Measurements from ENCODE around the gene SEC23IP.
"Not testable (repeated sequence)": the region's sequence is repeated elsewhere in the genome, so short reads cannot be mapped to it uniquely, and the experiment has no call there.

The SEC23IP gene

GRCh38 chr10:119872610-119872859 lies 20.0 kb upstream of the SEC23IP start, which contains the start of gene MCMBP:
Gene MCMBP (minus strand): TSS chr10:119872843. CDS start chr10:119872584, 259 bp downstream.
- H3K79me2 ChIP-seq (ENCODE audit: insufficient read depth, low read length), result peaks cover 47% of the 10 kb centered on the region
- H3K4me2 ChIP-seq (ENCODE audit: low read depth, low read length, poor library complexity, severe bottlenecking), result peak within 1 kb of the TSS; percentile 93
- H4K20me1 ChIP-seq (ENCODE audit: low read depth, low read length), result peaks cover 13% of the 10 kb centered on the region
- peak within 1 kb of the TSS; percentile 83 for H3K4me3 ChIP-seq (ENCODE audit: insufficient read depth, low read length, poor library complexity, severe bottlenecking)
- no peak for TF ChIP-seq EZH2phosphoT487 (conservative IDR thresholded peaks at IDR 0.05; ENCODE audit: low read length)
- TF ChIP-seq CTCF (IDR thresholded peaks at IDR 0.05; ENCODE audit: insufficient read depth, low read length, poor library complexity, severe bottlenecking), result no peak
- no peaks in the 10 kb centered on the region for H3K9me2 ChIP-seq (replicated peaks; ENCODE audit: insufficient read depth, low read length)
- peak within 1 kb of the TSS; percentile 66 for H3K27ac ChIP-seq (ENCODE audit: low read depth, low read length)
- H3K9me3 ChIP-seq (ENCODE audit: insufficient read depth, low read length), result no peaks in the 10 kb centered on the region
- H3K27me3 ChIP-seq (ENCODE audit: low read length), result no peaks in the 10 kb centered on the region
- H3K36me3 ChIP-seq (ENCODE audit: low read length), result no peaks in the 10 kb centered on the region
- H3K9ac ChIP-seq (ENCODE audit: low read length), result peak within 1 kb of the TSS; percentile 66
- peak within 1 kb of the TSS; percentile 98 for H2AFZ ChIP-seq (ENCODE audit: low read depth, low read length, severe bottlenecking)
- H3F3A ChIP-seq (ENCODE audit: insufficient read depth), result no peaks in the 10 kb centered on the region

GRCh38 chr10:119872860-119873681 lies 19.5 kb upstream of the SEC23IP start:
- Histone ChIP-seq H3F3A (ENCODE audit: insufficient read depth) (no peaks in the 10 kb centered on the region), H4K20me1 (ENCODE audit: low read depth, low read length) (peaks cover 13% of the 10 kb centered on the region), H3K9me3 (ENCODE audit: insufficient read depth, low read length) (no peaks in the 10 kb centered on the region), H3K27ac (ENCODE audit: low read depth, low read length) (peak overlapping the region; percentile 66), H3K27me3 (ENCODE audit: low read length) (no peaks in the 10 kb centered on the region), H3K4me2 (ENCODE audit: low read depth, low read length, poor library complexity, severe bottlenecking) (peak overlapping the region; percentile 93), H3K4me3 (ENCODE audit: insufficient read depth, low read length, poor library complexity, severe bottlenecking) (peak overlapping the region; percentile 83), H3K36me3 (ENCODE audit: low read length) (no peaks in the 10 kb centered on the region), H3K9me2 (replicated peaks; ENCODE audit: insufficient read depth, low read length) (no peaks in the 10 kb centered on the region), H3K9ac (ENCODE audit: low read length) (peak overlapping the region; percentile 66), H3K79me2 (ENCODE audit: insufficient read depth, low read length) (peaks cover 41% of the 10 kb centered on the region), H2AFZ (ENCODE audit: low read depth, low read length, severe bottlenecking) (peak overlapping the region; percentile 98)
- no peak for TF ChIP-seq EZH2phosphoT487 (conservative IDR thresholded peaks at IDR 0.05; ENCODE audit: low read length)
- no peak for TF ChIP-seq CTCF (IDR thresholded peaks at IDR 0.05; ENCODE audit: insufficient read depth, low read length, poor library complexity, severe bottlenecking)

- H3F3A ChIP-seq (ENCODE audit: insufficient read depth), result no peaks in the 10 kb centered on the region
- H3K36me3 ChIP-seq (ENCODE audit: low read length), result no peaks in the 10 kb centered on the region
- no peaks in the 10 kb centered on the region for H3K79me2 ChIP-seq (ENCODE audit: insufficient read depth, low read length)
Observed at GRCh38 chr10:119878524-119878923, 14.0 kb upstream of the SEC23IP start.

DNA sequence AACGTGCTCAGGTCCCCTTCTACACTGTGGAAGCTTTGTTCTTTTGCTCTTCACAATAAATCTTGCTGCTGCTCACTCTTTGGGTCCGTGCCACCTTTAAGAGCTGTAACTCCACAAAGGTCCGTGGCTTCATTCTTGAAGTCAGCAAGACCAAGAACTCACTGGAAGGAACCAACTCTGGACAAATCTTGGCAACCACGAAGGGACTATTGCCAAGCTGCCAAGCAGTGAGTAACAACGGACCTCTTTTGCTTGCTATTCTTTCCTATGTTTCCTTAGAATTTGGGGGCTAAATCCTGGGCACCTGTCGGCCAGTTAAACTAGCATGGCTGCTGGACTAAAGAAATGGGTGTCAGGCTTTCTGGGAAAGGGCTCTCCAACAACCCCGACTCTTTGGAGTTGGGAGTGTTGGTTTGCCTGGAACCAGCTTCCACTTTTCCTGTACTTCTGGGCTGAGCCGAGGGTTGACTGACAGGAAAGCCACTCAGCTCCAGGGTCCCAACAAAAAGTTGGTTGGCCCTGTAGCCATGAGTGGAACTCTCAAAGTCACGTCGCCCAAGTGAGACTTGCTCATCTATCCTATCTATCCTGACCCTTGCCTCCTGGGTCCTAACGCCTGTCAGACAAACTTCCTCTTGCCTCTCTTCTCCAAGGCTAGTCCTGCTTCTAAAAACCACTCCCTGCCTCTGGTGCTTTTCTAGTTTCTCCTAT lies 8.5 kb upstream of the SEC23IP start:
- not testable (repeated sequence) for H3K9ac ChIP-seq (ENCODE audit: low read length); H3K9me3 ChIP-seq (ENCODE audit: insufficient read depth, low read length); H3K79me2 ChIP-seq (ENCODE audit: insufficient read depth, low read length); H3K27ac ChIP-seq (ENCODE audit: low read depth, low read length); H3K9me2 ChIP-seq (replicated peaks; ENCODE audit: insufficient read depth, low read length); H3K36me3 ChIP-seq (ENCODE audit: low read length); H3K4me3 ChIP-seq (ENCODE audit: insufficient read depth, low read length, poor library complexity, severe bottlenecking); H3F3A ChIP-seq (ENCODE audit: insufficient read depth); H2AFZ ChIP-seq (ENCODE audit: low read depth, low read length, severe bottlenecking); H3K4me2 ChIP-seq (ENCODE audit: low read depth, low read length, poor library complexity, severe bottlenecking); H4K20me1 ChIP-seq (ENCODE audit: low read depth, low read length); H3K27me3 ChIP-seq (ENCODE audit: low read length)

More at GRCh38 chr10:119878524-119878923, 14.0 kb upstream of the SEC23IP start:
- H3K9ac ChIP-seq (ENCODE audit: low read length), result no peak overlapping the region
- H3K27ac ChIP-seq (ENCODE audit: low read depth, low read length), result no peak overlapping the region
- H3K27me3 ChIP-seq (ENCODE audit: low read length), result no peaks in the 10 kb centered on the region
- no peak for TF ChIP-seq CTCF (IDR thresholded peaks at IDR 0.05; ENCODE audit: insufficient read depth, low read length, poor library complexity, severe bottlenecking)
- no peak for TF ChIP-seq EZH2phosphoT487 (conservative IDR thresholded peaks at IDR 0.05; ENCODE audit: low read length)
- no peak overlapping the region for H3K4me3 ChIP-seq (ENCODE audit: insufficient read depth, low read length, poor library complexity, severe bottlenecking)
- H2AFZ ChIP-seq (ENCODE audit: low read depth, low read length, severe bottlenecking), result no peak overlapping the region
- H3K9me3 ChIP-seq (ENCODE audit: insufficient read depth, low read length), result no peaks in the 10 kb centered on the region
- H4K20me1 ChIP-seq (ENCODE audit: low read depth, low read length), result no peaks in the 10 kb centered on the region
- no peaks in the 10 kb centered on the region for H3K9me2 ChIP-seq (replicated peaks; ENCODE audit: insufficient read depth, low read length)
- H3K4me2 ChIP-seq (ENCODE audit: low read depth, low read length, poor library complexity, severe bottlenecking), result no peak overlapping the region

DNA sequence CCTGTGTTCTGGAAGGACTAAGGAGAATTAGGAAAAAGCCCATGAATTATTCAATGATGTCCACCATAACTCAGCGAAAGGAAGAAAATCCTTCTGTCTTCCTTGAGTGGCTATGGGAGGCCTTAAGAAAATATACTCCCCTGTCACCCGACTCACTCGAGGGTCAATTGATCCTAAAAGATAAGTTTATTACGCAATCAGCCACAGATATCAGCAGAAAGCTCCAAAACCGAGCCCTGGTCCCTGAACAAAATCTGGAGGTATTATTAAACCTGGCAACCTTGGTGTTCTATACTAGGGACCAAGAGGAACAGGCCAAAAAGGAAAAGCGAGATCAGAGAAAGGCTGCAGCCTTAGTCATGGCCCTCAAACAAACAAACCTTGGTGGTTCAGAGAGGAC lies 6.5 kb upstream of the SEC23IP start:
- H3F3A ChIP-seq (ENCODE audit: insufficient read depth), result not testable (repeated sequence)

More for the DNA sequence above, 6.5 kb upstream of the SEC23IP start:
- H3K27ac ChIP-seq (ENCODE audit: low read depth, low read length); H2AFZ ChIP-seq (ENCODE audit: low read depth, low read length, severe bottlenecking); H3K27me3 ChIP-seq (ENCODE audit: low read length); H3K4me2 ChIP-seq (ENCODE audit: low read depth, low read length, poor library complexity, severe bottlenecking); H3K9me3 ChIP-seq (ENCODE audit: insufficient read depth, low read length); H3K9me2 ChIP-seq (replicated peaks; ENCODE audit: insufficient read depth, low read length); H3K9ac ChIP-seq (ENCODE audit: low read length); H4K20me1 ChIP-seq (ENCODE audit: low read depth, low read length); H3K4me3 ChIP-seq (ENCODE audit: insufficient read depth, low read length, poor library complexity, severe bottlenecking); H3K36me3 ChIP-seq (ENCODE audit: low read length); H3K79me2 ChIP-seq (ENCODE audit: insufficient read depth, low read length): not testable (repeated sequence)

Data from SU-DHL-6 (cell line).